BLaER1 (cell line): ENCODE data around the gene VIPR2.
"Not testable (repeated sequence)": the region's sequence is repeated elsewhere in the genome, so short reads cannot be mapped to it uniquely, and the experiment has no call there.

Experiments
- H3K27ac ChIP-seq: shearing (Covaris generic); formaldehyde crosslinking; 2 replicates; pipeline ENCODE4 v1.8.1; 2022
- H3K27me3 ChIP-seq: shearing (Covaris generic); formaldehyde crosslinking; 2 replicates; pipeline ENCODE4 v1.8.1; 2022
- H3K36me3 ChIP-seq: shearing (Covaris generic); formaldehyde crosslinking; 2 replicates; pipeline ENCODE4 v1.8.1; 2022
- H3K4me1 ChIP-seq: shearing (Covaris generic); formaldehyde crosslinking; 2 replicates; pipeline ENCODE4 v1.8.1; 2022
- H3K4me2 ChIP-seq: shearing (Covaris generic); formaldehyde crosslinking; 2 replicates; pipeline ENCODE4 v1.8.1; 2022
- H3K4me3 ChIP-seq: shearing (Covaris generic); formaldehyde crosslinking; 2 replicates; pipeline ENCODE4 v1.8.1; 2022
- H3K9ac ChIP-seq: shearing (Covaris generic); formaldehyde crosslinking; 2 replicates; pipeline ENCODE4 v1.8.1; 2022
- H3K9me3 ChIP-seq: shearing (Covaris generic); formaldehyde crosslinking; 2 replicates; pipeline ENCODE4 v1.8.1; 2022
- H4K20me1 ChIP-seq: shearing (Covaris generic); formaldehyde crosslinking; 2 replicates; pipeline ENCODE4 v1.8.1; 2022
- Cebpa-rat ChIP-seq: shearing (Covaris generic); IDR thresholded peaks from 2 replicates; pipeline ENCODE4 v1.8.1; 2022

The VIPR2 gene

GRCh38 chr7:159083698-159084068 lies 61.0 kb downstream of the VIPR2 start:
- Histone ChIP-seq H3K9ac (no peak overlapping the region), H3K27ac (no peak overlapping the region), H3K4me2 (no peak overlapping the region), H3K4me1 (peaks cover 11% of the 10 kb centered on the region; the same call in 1 of the 2 replicates), H3K36me3 (no peaks in the 10 kb centered on the region), H3K27me3 (no peaks in the 10 kb centered on the region), H3K4me3 (no peak overlapping the region), H3K9me3 (no peaks in the 10 kb centered on the region), H4K20me1 (no peaks in the 10 kb centered on the region)
- TF ChIP-seq Cebpa-rat: no peak

- Histone ChIP-seq H3K4me1 (peaks cover 11% of the 10 kb centered on the region; the same call in 1 of the 2 replicates), H3K4me2 (no peak overlapping the region), H3K9me3 (no peaks in the 10 kb centered on the region), H3K27me3 (no peaks in the 10 kb centered on the region), H3K4me3 (no peak overlapping the region), H3K9ac (no peak overlapping the region), H3K36me3 (no peaks in the 10 kb centered on the region), H3K27ac (no peak overlapping the region), H4K20me1 (no peaks in the 10 kb centered on the region)
- TF ChIP-seq Cebpa-rat: no peak
These were observed 61.5 kb downstream of the VIPR2 start for GRCh38 chr7:159083001-159083697.

GRCh38 chr7:159082075-159082474 lies 62.6 kb downstream of the VIPR2 start:
- H3K36me3 ChIP-seq, H3K4me3 ChIP-seq, H3K27ac ChIP-seq, H4K20me1 ChIP-seq, H3K27me3 ChIP-seq, H3K4me2 ChIP-seq, H3K9ac ChIP-seq, H3K9me3 ChIP-seq: not testable (repeated sequence)
- H3K4me1 ChIP-seq: peaks cover 11% of the 10 kb centered on the region; the same call in 1 of the 2 replicates

- H3K27me3 ChIP-seq: no peaks in the 10 kb centered on the region
- no peak overlapping the region for H3K27ac ChIP-seq
- no peaks in the 10 kb centered on the region for H3K4me1 ChIP-seq
- H3K36me3 ChIP-seq: no peaks in the 10 kb centered on the region
- H3K4me3 ChIP-seq: no peak overlapping the region
- no peak overlapping the region for H3K9ac ChIP-seq
- H3K4me2 ChIP-seq: no peak overlapping the region
- TF ChIP-seq Cebpa-rat: no peak
- H3K9me3 ChIP-seq: no peaks in the 10 kb centered on the region
- no peaks in the 10 kb centered on the region for H4K20me1 ChIP-seq
These were observed 65.8 kb downstream of the VIPR2 start for GRCh38 chr7:159078911-159079270.

GRCh38 chr7:159078193-159078910 lies 66.3 kb downstream of the VIPR2 start:
- Histone ChIP-seq H3K9ac (no peak overlapping the region), H3K36me3 (no peaks in the 10 kb centered on the region), H3K9me3 (no peaks in the 10 kb centered on the region), H3K27ac (no peak overlapping the region), H3K27me3 (no peaks in the 10 kb centered on the region), H3K4me1 (no peaks in the 10 kb centered on the region), H4K20me1 (no peaks in the 10 kb centered on the region), H3K4me2 (no peak overlapping the region), H3K4me3 (no peak overlapping the region)
- no peak for TF ChIP-seq Cebpa-rat

GRCh38 chr7:159076333-159076732 lies 68.3 kb downstream of the VIPR2 start:
- no peaks in the 10 kb centered on the region for H3K9me3 ChIP-seq
- no peak overlapping the region for H3K4me3 ChIP-seq
- no peak overlapping the region for H3K27ac ChIP-seq
- H3K27me3 ChIP-seq: no peaks in the 10 kb centered on the region
- H3K36me3 ChIP-seq: no peaks in the 10 kb centered on the region
- H3K4me1 ChIP-seq: peaks cover 9% of the 10 kb centered on the region
- H4K20me1 ChIP-seq: no peaks in the 10 kb centered on the region
- no peak for TF ChIP-seq Cebpa-rat
- no peak overlapping the region for H3K9ac ChIP-seq
- no peak overlapping the region for H3K4me2 ChIP-seq

- no peaks in the 10 kb centered on the region for H3K9me3 ChIP-seq
- no peak for TF ChIP-seq Cebpa-rat
- H3K27me3 ChIP-seq: no peaks in the 10 kb centered on the region
These were observed 69.0 kb downstream of the VIPR2 start for GRCh38 chr7:159075563-159076238.

GRCh38 chr7:159071260-159071659 lies 73.4 kb downstream of the VIPR2 start:
- Histone ChIP-seq H3K9me3 (no peaks in the 10 kb centered on the region), H3K27ac (no peak overlapping the region), H3K4me2 (peak overlapping the region; percentile 63), H3K9ac (no peak overlapping the region), H3K27me3 (no peaks in the 10 kb centered on the region), H4K20me1 (no peaks in the 10 kb centered on the region), H3K4me1 (peaks cover 50% of the 10 kb centered on the region), H3K36me3 (no peaks in the 10 kb centered on the region), H3K4me3 (no peak overlapping the region)
- TF ChIP-seq Cebpa-rat: no peak

More at GRCh38 chr7:159075563-159076238, 69.0 kb downstream of the VIPR2 start:
- H4K20me1 ChIP-seq: no peaks in the 10 kb centered on the region
- peaks cover 15% of the 10 kb centered on the region for H3K4me1 ChIP-seq
- no peak overlapping the region for H3K27ac ChIP-seq
- no peak overlapping the region for H3K4me3 ChIP-seq
- H3K9ac ChIP-seq: no peak overlapping the region
- no peaks in the 10 kb centered on the region for H3K36me3 ChIP-seq
- no peak overlapping the region for H3K4me2 ChIP-seq

GRCh38 chr7:159070431-159071148 lies 74.1 kb downstream of the VIPR2 start:
- H3K9me3 ChIP-seq: no peaks in the 10 kb centered on the region
- H3K36me3 ChIP-seq: no peaks in the 10 kb centered on the region
- H3K27ac ChIP-seq: no peak overlapping the region
- peaks cover 50% of the 10 kb centered on the region for H3K4me1 ChIP-seq
- no peaks in the 10 kb centered on the region for H3K27me3 ChIP-seq
- no peak overlapping the region for H3K9ac ChIP-seq
- no peak overlapping the region for H3K4me3 ChIP-seq
- H3K4me2 ChIP-seq: peak overlapping the region; percentile 63
- TF ChIP-seq Cebpa-rat: no peak
- no peaks in the 10 kb centered on the region for H4K20me1 ChIP-seq
